Trophoblast cell (in vitro differentiated cells and primary cell): ENCODE measurements around the gene RGS19.
"Not testable (repeated sequence)": the region's sequence is repeated elsewhere in the genome, so short reads cannot be mapped to it uniquely, and the experiment has no call there.

Source experiments
- DNase-seq, 2 donors: peaks; one replicate each; pipeline ENCODE4 v3.0.0-alpha.2; 2016
- H2AFZ ChIP-seq: 2 replicates; pipeline ENCODE4 v1.6.1; 2013; ENCODE audit warnings: low read length, moderate library complexity, mild to moderate bottlenecking; ENCODE audit not compliant: insufficient read depth, poor library complexity
- H2AK5ac ChIP-seq: 2 replicates; pipeline ENCODE4 v1.6.1; 2013; ENCODE audit warnings: mild to moderate bottlenecking, low read length
- H2BK120ac ChIP-seq: 2 replicates; pipeline ENCODE4 v1.6.1; 2013; ENCODE audit warnings: low read length, mild to moderate bottlenecking, moderate library complexity; ENCODE audit not compliant: insufficient read depth, poor library complexity
- H2BK12ac ChIP-seq: 2 replicates; pipeline ENCODE4 v1.6.1; 2013; ENCODE audit warnings: mild to moderate bottlenecking, low read length, moderate library complexity
- H2BK5ac ChIP-seq: 2 replicates; pipeline ENCODE4 v1.6.1; 2013; ENCODE audit warnings: low read length, low read depth, moderate library complexity, mild to moderate bottlenecking; ENCODE audit not compliant: poor library complexity
- H3K14ac ChIP-seq: 2 replicates; pipeline ENCODE4 v1.6.1; 2013; ENCODE audit warnings: mild to moderate bottlenecking, low read length
- H3K18ac ChIP-seq: 2 replicates; pipeline ENCODE4 v1.6.1; 2013; ENCODE audit warnings: mild to moderate bottlenecking, low read length
- H3K23ac ChIP-seq: 2 replicates; pipeline ENCODE4 v1.6.1; 2013; ENCODE audit warnings: low read length
- H3K27ac ChIP-seq: 2 replicates; pipeline ENCODE4 v1.5.1; 2013; ENCODE audit warnings: low read depth, mild to moderate bottlenecking, inconsistent platforms, low read length, moderate library complexity
- H3K27me3 ChIP-seq: 2 replicates; pipeline ENCODE4 v1.6.1; 2013; ENCODE audit warnings: inconsistent platforms, mild to moderate bottlenecking, low read length, moderate library complexity; ENCODE audit not compliant: insufficient read depth
- H3K36me3 ChIP-seq, 2 experiments: 1 replicate in 1 of 2; 2 replicates in 1 of 2; pipeline ENCODE4 v1.6.1; 2013; ENCODE audit warnings: low read length in 2 of 2, mild to moderate bottlenecking in 2 of 2, moderate library complexity in 1 of 2; ENCODE audit not compliant: insufficient read depth in 2 of 2, control insufficient read depth in 1 of 2
- H3K4ac ChIP-seq: 2 replicates; pipeline ENCODE4 v1.6.1; 2013; ENCODE audit warnings: low read depth, mild to moderate bottlenecking, low read length, moderate library complexity
- H3K4me1 ChIP-seq, 2 experiments: 1 replicate in 1 of 2; 2 replicates in 1 of 2; pipeline ENCODE4 v1.6.1; 2013; ENCODE audit warnings: low read length in 2 of 2, mild to moderate bottlenecking in 2 of 2, moderate library complexity in 1 of 2; ENCODE audit not compliant: insufficient read depth in 2 of 2, control insufficient read depth in 1 of 2
- H3K4me2 ChIP-seq: 2 replicates; pipeline ENCODE4 v1.6.1; 2013; ENCODE audit warnings: inconsistent platforms, mild to moderate bottlenecking, low read length, moderate library complexity
- H3K4me3 ChIP-seq: 2 replicates; pipeline ENCODE4 v1.5.1; 2013; ENCODE audit warnings: mild to moderate bottlenecking, low read depth, low read length, inconsistent platforms
- H3K79me1 ChIP-seq: one replicate; pipeline ENCODE4 v1.6.1; 2013; ENCODE audit warnings: low read length
- H3K79me2 ChIP-seq: 2 replicates; pipeline ENCODE4 v1.6.1; 2013; ENCODE audit warnings: low read length, mild to moderate bottlenecking; ENCODE audit not compliant: control insufficient read depth, insufficient read depth, poor library complexity
- H3K9ac ChIP-seq: 2 replicates; pipeline ENCODE4 v1.6.1; 2013; ENCODE audit warnings: mild to moderate bottlenecking, low read length
- H3K9me3 ChIP-seq: 2 replicates; pipeline ENCODE4 v1.6.1; 2013; ENCODE audit warnings: low read depth, mild to moderate bottlenecking, control low read depth, inconsistent platforms, low read length; ENCODE audit not compliant: insufficient read depth
- H4K12ac ChIP-seq: 2 replicates; pipeline ENCODE4 v1.6.1; 2013; ENCODE audit warnings: low read depth, mild to moderate bottlenecking, low read length, moderate library complexity
- H4K8ac ChIP-seq: 2 replicates; pipeline ENCODE4 v1.6.1; 2013; ENCODE audit warnings: low read depth, mild to moderate bottlenecking, low read length, moderate library complexity
- H4K91ac ChIP-seq: one replicate; pipeline ENCODE4 v1.6.1; 2013; ENCODE audit warnings: low read depth, mild to moderate bottlenecking, low read length, moderate library complexity
- WGBS: extraction: QIAGEN DNeasy Blood & Tissue Kit; methylation state at CpG from one replicate; pipeline ENCODE4 v1.1.7; 2013; ENCODE audit warnings: missing lambda C conversion rate; ENCODE audit not compliant: insufficient read length, insufficient coverage; ENCODE audit errors: extremely low coverage; 5-methylcytosine and 5-hydroxymethylcytosine counted together

The RGS19 gene

DNA sequence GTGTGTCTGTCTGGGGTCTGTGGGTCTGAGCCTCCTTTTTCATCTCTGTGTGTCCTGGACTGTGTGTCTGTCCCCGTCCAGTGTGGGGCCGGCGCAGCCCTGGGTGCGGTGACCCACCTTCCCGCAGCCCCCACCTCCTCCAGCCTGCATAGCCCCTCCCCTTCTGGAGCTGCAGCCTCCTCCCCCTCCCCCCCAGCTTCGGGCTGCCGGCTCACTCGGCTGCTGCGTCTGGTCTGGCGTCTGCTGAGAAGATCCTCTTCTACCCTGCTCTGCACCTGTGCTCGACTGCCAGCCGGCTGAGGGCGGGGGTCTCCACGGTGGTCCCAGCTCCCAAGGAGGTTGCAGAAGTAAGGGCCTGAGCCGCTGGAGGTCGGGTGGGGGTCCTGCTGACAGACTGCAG, 12.5 kb upstream of the RGS19 start:
- H2AK5ac ChIP-seq = no peak overlapping the region
- no peak overlapping the region for H3K4me2 ChIP-seq
- WGBS = no CpG with 5 or more reads among the region's 16 CpGs
- no peak overlapping the region for H3K9ac ChIP-seq
- DNase-seq = no peak
- H3K9me3 ChIP-seq = peaks cover 12% of the 10 kb centered on the region
- H3K23ac ChIP-seq = no peak overlapping the region
- no peak overlapping the region for H3K27ac ChIP-seq
- no peak overlapping the region for H3K4ac ChIP-seq
- H4K91ac ChIP-seq = no peak overlapping the region
- H3K18ac ChIP-seq = no peak overlapping the region
- no peak overlapping the region for H2AFZ ChIP-seq
- no peak overlapping the region for H4K12ac ChIP-seq
- no peak overlapping the region for H2BK120ac ChIP-seq
- H4K8ac ChIP-seq = no peak overlapping the region
- H3K4me1 ChIP-seq = no peaks in the 10 kb centered on the region
- no peak overlapping the region for H2BK12ac ChIP-seq
- H3K4me3 ChIP-seq = no peak overlapping the region
- no peaks in the 10 kb centered on the region for H3K36me3 ChIP-seq
- no peak overlapping the region for H2BK5ac ChIP-seq
- H3K79me1 ChIP-seq = no peaks in the 10 kb centered on the region
- H3K79me2 ChIP-seq = no peaks in the 10 kb centered on the region
- no peaks in the 10 kb centered on the region for H3K27me3 ChIP-seq
- H3K14ac ChIP-seq = no peak overlapping the region

DNA sequence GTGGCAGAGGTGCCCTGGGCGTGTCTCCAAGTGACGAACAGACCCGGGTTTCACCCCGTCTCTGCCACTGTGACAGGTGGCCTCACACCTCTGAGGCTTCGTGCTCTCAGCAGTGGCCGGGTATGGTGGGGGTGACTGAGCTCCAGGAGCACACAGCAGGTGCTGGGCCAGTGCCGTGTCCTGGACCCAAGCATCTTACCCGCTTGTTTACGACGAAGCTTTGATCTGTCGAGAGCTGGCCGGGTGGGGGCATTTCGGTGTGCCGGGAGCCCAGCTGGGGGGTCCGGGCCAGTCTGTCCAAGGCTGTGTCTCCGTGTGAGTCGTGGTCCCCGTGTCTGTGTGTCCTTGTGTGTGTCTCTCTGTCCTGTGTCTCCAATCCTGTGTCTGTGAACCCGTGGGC, 12.0 kb upstream of the RGS19 start:
- H2AFZ ChIP-seq = no peak overlapping the region
- no peak overlapping the region for H3K23ac ChIP-seq
- no peak overlapping the region for H4K8ac ChIP-seq
- H3K4ac ChIP-seq = no peak overlapping the region
- H2BK120ac ChIP-seq = no peak overlapping the region
- peaks cover 11% of the 10 kb centered on the region for H3K9me3 ChIP-seq
- H3K9ac ChIP-seq = no peak overlapping the region
- H3K4me1 ChIP-seq = no peaks in the 10 kb centered on the region
- no peak overlapping the region for H4K91ac ChIP-seq
- no peaks in the 10 kb centered on the region for H3K36me3 ChIP-seq
- H3K4me2 ChIP-seq = no peak overlapping the region
- H3K4me3 ChIP-seq = no peak overlapping the region
- H3K14ac ChIP-seq = no peak overlapping the region
- H3K27ac ChIP-seq = no peak overlapping the region
- no peak overlapping the region for H4K12ac ChIP-seq
- no peaks in the 10 kb centered on the region for H3K27me3 ChIP-seq
- H2AK5ac ChIP-seq = no peak overlapping the region
- H3K79me2 ChIP-seq = no peaks in the 10 kb centered on the region
- H3K18ac ChIP-seq = no peak overlapping the region
- H3K79me1 ChIP-seq = no peaks in the 10 kb centered on the region
- WGBS = no CpG with 5 or more reads among the region's 19 CpGs
- no peak for DNase-seq
- no peak overlapping the region for H2BK12ac ChIP-seq
- no peak overlapping the region for H2BK5ac ChIP-seq

DNA sequence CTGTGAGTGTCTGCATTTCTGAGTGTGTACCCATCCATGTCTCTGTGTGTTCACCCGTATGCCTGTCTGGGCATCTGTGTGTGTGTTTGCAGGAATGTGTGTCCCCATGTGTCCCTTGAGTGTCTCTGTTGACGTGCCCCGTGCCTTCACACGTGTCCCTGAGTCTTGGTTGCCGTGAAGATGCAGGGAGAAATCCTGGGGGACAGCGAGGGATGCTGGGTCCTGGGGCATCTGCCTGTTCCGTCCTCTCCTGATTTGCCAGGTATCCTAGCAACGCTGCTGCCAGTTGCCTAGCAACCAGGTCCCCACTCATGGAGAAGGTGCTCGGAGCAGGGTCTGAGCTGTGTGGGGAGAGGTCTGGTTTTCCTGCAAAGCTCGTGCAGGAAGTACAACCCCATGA, 10.8 kb upstream of the RGS19 start:
- Histone ChIP-seq H2BK5ac (no peak overlapping the region), H4K12ac (no peak overlapping the region), H3K9me3 (peaks cover 9% of the 10 kb centered on the region), H3K4ac (no peak overlapping the region), H3K79me1 (no peaks in the 10 kb centered on the region), H2BK12ac (no peak overlapping the region), H2BK120ac (no peak overlapping the region), H3K4me1 (no peaks in the 10 kb centered on the region), H3K4me3 (no peak overlapping the region), H3K27ac (no peak overlapping the region), H3K36me3 (no peaks in the 10 kb centered on the region), H4K8ac (no peak overlapping the region), H2AFZ (no peak overlapping the region), H2AK5ac (no peak overlapping the region), H3K14ac (no peak overlapping the region), H3K27me3 (peaks cover 5% of the 10 kb centered on the region), H3K18ac (no peak overlapping the region), H3K23ac (no peak overlapping the region), H3K79me2 (no peaks in the 10 kb centered on the region), H3K4me2 (no peak overlapping the region), H4K91ac (no peak overlapping the region), H3K9ac (no peak overlapping the region)
- WGBS = no CpG with 5 or more reads among the region's 10 CpGs
- DNase-seq = no peak

DNA sequence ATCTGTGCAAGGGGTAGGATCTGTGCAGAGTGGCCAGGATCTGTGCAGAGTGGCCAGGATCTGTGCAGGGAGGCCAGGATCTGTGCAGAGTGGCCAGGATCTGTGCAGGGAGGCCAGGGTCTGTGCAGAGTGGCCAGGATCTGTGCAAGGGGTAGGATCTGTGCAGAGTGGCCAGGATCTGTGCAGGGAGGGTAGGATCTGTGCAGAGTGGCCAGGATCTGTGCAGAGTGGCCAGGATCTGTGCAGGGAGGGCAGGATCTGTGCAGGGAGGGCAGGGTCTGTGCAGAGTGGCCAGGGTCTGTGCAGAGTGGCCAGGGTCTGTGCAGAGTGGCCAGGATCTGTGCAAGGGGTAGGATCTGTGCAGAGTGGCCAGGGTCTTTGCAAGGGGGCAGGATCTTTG, 9.3 kb upstream of the RGS19 start:
- not testable (repeated sequence) for H2AK5ac ChIP-seq, DNase-seq

More for the DNA sequence above, 9.3 kb upstream of the RGS19 start:
- H4K12ac ChIP-seq, H2BK120ac ChIP-seq, H4K91ac ChIP-seq, H2BK5ac ChIP-seq, H4K8ac ChIP-seq, H3K4me3 ChIP-seq, H3K9me3 ChIP-seq, H3K23ac ChIP-seq, H3K14ac ChIP-seq, H3K79me2 ChIP-seq, H3K36me3 ChIP-seq, H3K4me1 ChIP-seq, H2BK12ac ChIP-seq, H3K79me1 ChIP-seq, H3K18ac ChIP-seq, H3K27ac ChIP-seq, H3K4ac ChIP-seq, H3K4me2 ChIP-seq, H2AFZ ChIP-seq, H3K9ac ChIP-seq: not testable (repeated sequence)
- H3K27me3 ChIP-seq = peaks cover 21% of the 10 kb centered on the region
